Activated CD8-positive, alpha-beta T cell treated with anti-CD3 and anti-CD28 coated beads for 36 hours (primary cell): ENCODE data around the gene ASTN2. TPM values are rescaled to one million over a fixed set of nuclear protein-coding genes. Genes with fewer than 3 reads are reported as not detected.

Experiments
- ATAC-seq: fragments of 200-7000 bp; cut with Tn5 transposase; one replicate; pipeline ENCODE4 v1.10.0; 2021; ENCODE audit warnings: mild to moderate bottlenecking, moderate library complexity
- CTCF ChIA-PET: fragments of 350-600 bp; sonication (Branson Sonifier 250); formaldehyde crosslinking; loops from one replicate; lab custom pipeline; 2021; ENCODE audit warnings: antibody characterized with exemption; lab: Charles Lee
- POLR2A ChIA-PET: fragments of 350-600 bp; sonication (Branson Sonifier 250); formaldehyde crosslinking; loops from one replicate; lab custom pipeline; 2021; ENCODE audit warnings: antibody characterized with exemption; lab: Charles Lee
- DNase-seq: peaks from one replicate; pipeline ENCODE4 v3.0.0-alpha.2; 2020
- H3K27ac Mint-ChIP-seq: one replicate; pipeline ENCODE4 v1.8.0; 2021; ENCODE audit warnings: mild to moderate bottlenecking, mixed read lengths
- H3K27me3 Mint-ChIP-seq: one replicate; pipeline ENCODE4 v1.8.0; 2021; ENCODE audit warnings: mixed read lengths
- H3K36me3 Mint-ChIP-seq: one replicate; pipeline ENCODE4 v1.8.0; 2021; ENCODE audit warnings: low read depth, mixed read lengths
- H3K4me1 Mint-ChIP-seq: one replicate; pipeline ENCODE4 v1.8.0; 2021; ENCODE audit warnings: low read depth, mixed read lengths
- H3K4me3 Mint-ChIP-seq: one replicate; pipeline ENCODE4 v1.8.0; 2021; ENCODE audit warnings: mild to moderate bottlenecking, moderate library complexity, mixed read lengths
- H3K9me3 Mint-ChIP-seq: one replicate; pipeline ENCODE4 v1.8.0; 2021; ENCODE audit warnings: mixed read lengths
- CTCF ChIP-seq: fragments of 200-600 bp; IDR thresholded peaks from one replicate; pipeline ENCODE4 v1.8.0; 2022; ENCODE audit warnings: antibody characterized with exemption, mild to moderate bottlenecking
- intact Hi-C: fragments of 100-400 bp; cut with micrococcal nuclease; formaldehyde crosslinking; loops from one replicate; pipeline ENCODE4 v1.10.0; 2022
- total RNA-seq, 2 experiments: library from RNA; stranded (reverse); gene quantifications; one replicate each; pipeline ENCODE4 v1.2.3, GENCODE V29; 2021

ASTN2 gene
- total RNA-seq, 2 experiments from 2014 or later = 5.2 to 5.7 TPM

- ChIA-PET CTCF (no interaction called here), POLR2A (no interaction called here)
- intact Hi-C loops = no loop called here
- Mint-ChIP-seq H3K4me3 (no peak overlapping the region), H3K27ac (no peak overlapping the region), H3K27me3 (no peaks in the 10 kb centered on the region), H3K36me3 (no peaks in the 10 kb centered on the region), H3K9me3 (no peaks in the 10 kb centered on the region), H3K4me1 (no peaks in the 10 kb centered on the region)
- no peak for DNase-seq
- ATAC-seq = no peak
- TF ChIP-seq CTCF = no peak
Observed at GRCh38 chr9:117156144-117156688, 258.6 kb downstream of the ASTN2 start.

GRCh38 chr9:117153021-117153420, 261.8 kb downstream of the ASTN2 start:
- no peak overlapping the region for H3K27ac Mint-ChIP-seq
- H3K9me3 Mint-ChIP-seq = no peaks in the 10 kb centered on the region
- no peak for ATAC-seq
- H3K27me3 Mint-ChIP-seq = no peaks in the 10 kb centered on the region
- H3K36me3 Mint-ChIP-seq = no peaks in the 10 kb centered on the region
- ChIA-PET POLR2A (interaction anchor here (0.6 kb wide), 1 partner anchor 85 kb away, joined by 3 read pairs; no protein-coding TSS in a partner anchor), CTCF (no interaction called here)
- intact Hi-C loops = no loop called here
- no peak for DNase-seq
- no peaks in the 10 kb centered on the region for H3K4me1 Mint-ChIP-seq
- no peak for TF ChIP-seq CTCF
- H3K4me3 Mint-ChIP-seq = no peak overlapping the region

GRCh38 chr9:117151716-117152115, 263.1 kb downstream of the ASTN2 start:
- POLR2A ChIA-PET = no interaction called here
- no peak for ATAC-seq
- no peak overlapping the region for H3K4me3 Mint-ChIP-seq

GRCh38 chr9:117149996-117150395, 264.9 kb downstream of the ASTN2 start:
- peaks cover 3% of the 10 kb centered on the region for H3K9me3 Mint-ChIP-seq
- ChIA-PET CTCF (no interaction called here), POLR2A (no interaction called here)
- no peak for TF ChIP-seq CTCF
- intact Hi-C loops = no loop called here
- no peak overlapping the region for H3K27ac Mint-ChIP-seq
- H3K27me3 Mint-ChIP-seq = no peaks in the 10 kb centered on the region
- H3K4me3 Mint-ChIP-seq = no peak overlapping the region
- DNase-seq (no peak), ATAC-seq (no peak)
- no peaks in the 10 kb centered on the region for H3K36me3 Mint-ChIP-seq
- no peaks in the 10 kb centered on the region for H3K4me1 Mint-ChIP-seq

More at GRCh38 chr9:117151716-117152115, 263.1 kb downstream of the ASTN2 start:
- intact Hi-C loops = no loop called here
- H3K36me3 Mint-ChIP-seq = no peaks in the 10 kb centered on the region
- H3K9me3 Mint-ChIP-seq = peaks cover 3% of the 10 kb centered on the region
- no peak overlapping the region for H3K27ac Mint-ChIP-seq
- H3K4me1 Mint-ChIP-seq = no peaks in the 10 kb centered on the region
- H3K27me3 Mint-ChIP-seq = no peaks in the 10 kb centered on the region
- no peak for TF ChIP-seq CTCF
- CTCF ChIA-PET = no interaction called here
- DNase-seq = no peak

- H3K36me3 Mint-ChIP-seq = no peaks in the 10 kb centered on the region
- peaks cover 3% of the 10 kb centered on the region for H3K9me3 Mint-ChIP-seq
Observed at GRCh38 chr9:117145811-117146490, 268.9 kb downstream of the ASTN2 start.

More at GRCh38 chr9:117145811-117146490, 268.9 kb downstream of the ASTN2 start:
- no peak for ATAC-seq
- H3K4me1 Mint-ChIP-seq = no peaks in the 10 kb centered on the region
- no peak overlapping the region for H3K4me3 Mint-ChIP-seq
- DNase-seq = no peak
- no peaks in the 10 kb centered on the region for H3K27me3 Mint-ChIP-seq
- no peak for TF ChIP-seq CTCF
- CTCF ChIA-PET = no interaction called here
- intact Hi-C loops = no loop called here
- H3K27ac Mint-ChIP-seq = no peak overlapping the region
- POLR2A ChIA-PET = no interaction called here
